ENCODE results near the gene FERMT2.

FERMT2 gene

GRCh38 chr14:52863334-52863700, 87.5 kb downstream of the FERMT2 start:
- no peak for DNase-seq (ENCODE audit: low spot score)

- DNase-seq (ENCODE audit: low spot score) = no peak
These were observed 88.1 kb downstream of the FERMT2 start for GRCh38 chr14:52862632-52863333.

- DNase-seq (ENCODE audit: low spot score) = no peak
These were observed 89.4 kb downstream of the FERMT2 start for GRCh38 chr14:52861403-52861802.

GRCh38 chr14:52860910-52861309, 89.9 kb downstream of the FERMT2 start:
- DNase-seq (ENCODE audit: low spot score) = no peak

GRCh38 chr14:52860209-52860608, 90.6 kb downstream of the FERMT2 start:
- no peak for DNase-seq (ENCODE audit: low spot score)

GRCh38 chr14:52856139-52856538, 94.7 kb downstream of the FERMT2 start:
- no peak for DNase-seq (ENCODE audit: low spot score)

- DNase-seq (ENCODE audit: low spot score) = no peak
These were observed 97.4 kb downstream of the FERMT2 start for GRCh38 chr14:52853522-52853854.

GRCh38 chr14:52852810-52853521, 97.9 kb downstream of the FERMT2 start:
- no peak for DNase-seq (ENCODE audit: low spot score)

- DNase-seq (ENCODE audit: low spot score) = no peak
These were observed 100.4 kb downstream of the FERMT2 start for GRCh38 chr14:52850451-52850909.

- DNase-seq (ENCODE audit: low spot score) = no peak
These were observed 102.2 kb downstream of the FERMT2 start for GRCh38 chr14:52848626-52849025.

- DNase-seq (ENCODE audit: low spot score) = no peak
These were observed 104.3 kb downstream of the FERMT2 start for GRCh38 chr14:52846591-52846990.

- no peak for DNase-seq (ENCODE audit: low spot score)
These were observed 105.8 kb downstream of the FERMT2 start for GRCh38 chr14:52845081-52845480.

- no peak for DNase-seq (ENCODE audit: low spot score)
These were observed 106.4 kb downstream of the FERMT2 start for GRCh38 chr14:52844262-52845060.

- no peak for DNase-seq (ENCODE audit: low spot score)
These were observed 110.0 kb downstream of the FERMT2 start for GRCh38 chr14:52840877-52841276.

- DNase-seq (ENCODE audit: low spot score) = no peak
These were observed 113.4 kb downstream of the FERMT2 start for GRCh38 chr14:52837451-52837850.

GRCh38 chr14:52836063-52836462, 114.8 kb downstream of the FERMT2 start:
- no peak for DNase-seq (ENCODE audit: low spot score)

- DNase-seq (ENCODE audit: low spot score) = peak; percentile 35
These were observed 115.5 kb downstream of the FERMT2 start for GRCh38 chr14:52835122-52835903.

GRCh38 chr14:52834440-52834842, 116.4 kb downstream of the FERMT2 start:
- DNase-seq (ENCODE audit: low spot score) = no peak

- DNase-seq (ENCODE audit: low spot score) = no peak
These were observed 117.0 kb downstream of the FERMT2 start for GRCh38 chr14:52833891-52834290.

- no peak for DNase-seq (ENCODE audit: low spot score)
These were observed 121.2 kb downstream of the FERMT2 start for GRCh38 chr14:52829527-52830185.

GRCh38 chr14:52827426-52827825, 123.4 kb downstream of the FERMT2 start:
- DNase-seq (ENCODE audit: low spot score) = no peak

GRCh38 chr14:52825085-52825484, 125.8 kb downstream of the FERMT2 start:
- no peak for DNase-seq (ENCODE audit: low spot score)

All from iPS-NIHi11 (cell line).